GM18507 (cell line): Measurements from ENCODE around the gene ZC3H12D.

Experiments used
- DNase-seq: peaks from one replicate; pipeline ENCODE4 v3.0.0; 2011; ENCODE audit warnings: low read depth; ENCODE audit not compliant: insufficient read length; ENCODE audit errors: extremely low spot score
- FAIRE-seq: peaks from 2 replicates; lab custom pipeline; 2011; peaks lifted over from hg19 to GRCh38; lab: Jason Lieb, UNC

The ZC3H12D gene

DNA sequence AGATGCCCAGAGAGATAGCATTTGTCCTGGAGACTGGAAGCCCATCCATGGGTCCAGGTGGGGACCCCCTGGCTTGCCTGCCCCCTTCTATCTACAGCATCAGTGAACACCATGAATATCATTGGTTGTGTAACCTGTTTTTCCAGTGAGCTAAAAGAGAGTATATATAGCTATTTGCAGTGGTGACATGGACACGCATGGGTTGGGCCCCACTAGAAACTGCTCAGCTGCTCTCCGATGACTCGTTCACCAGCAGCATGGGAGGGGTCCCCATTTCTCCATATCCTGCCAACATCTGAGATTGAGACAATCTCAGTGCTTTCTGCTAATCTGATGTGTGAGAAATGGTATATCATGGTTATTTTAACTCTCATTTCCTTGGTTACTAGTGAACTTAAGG is 4.0 kb upstream of the ZC3H12D start:
- DNase-seq (no peak), FAIRE-seq (no peak)

GRCh38 chr6:149487316-149487715 is 2.5 kb upstream of the ZC3H12D start:
- DNase-seq (no peak), FAIRE-seq (no peak)

GRCh38 chr6:149483849-149484655 is 762 bp downstream of the ZC3H12D start:
- DNase-seq (no peak), FAIRE-seq (peak; percentile 39)

DNA sequence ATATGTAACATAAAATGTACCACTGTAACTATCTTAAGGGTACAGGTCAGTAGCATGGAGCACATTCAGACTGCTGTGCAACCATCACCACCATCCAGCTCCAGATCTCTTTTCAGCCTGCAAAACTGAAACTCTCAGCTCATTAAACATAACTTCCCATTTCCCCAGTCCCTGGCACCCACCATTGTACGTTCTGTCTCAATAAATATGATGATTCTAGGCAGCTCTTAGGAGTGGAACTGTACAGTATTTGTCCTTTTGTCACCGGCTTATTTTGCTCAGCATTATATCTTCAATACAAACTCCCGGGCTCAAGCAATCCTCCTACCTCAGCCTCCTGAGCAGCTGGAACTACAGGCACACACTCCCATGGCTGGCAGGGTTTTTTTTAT is 1.5 kb downstream of the ZC3H12D start:
- DNase-seq = no peak
- FAIRE-seq = peak; percentile 90

DNA sequence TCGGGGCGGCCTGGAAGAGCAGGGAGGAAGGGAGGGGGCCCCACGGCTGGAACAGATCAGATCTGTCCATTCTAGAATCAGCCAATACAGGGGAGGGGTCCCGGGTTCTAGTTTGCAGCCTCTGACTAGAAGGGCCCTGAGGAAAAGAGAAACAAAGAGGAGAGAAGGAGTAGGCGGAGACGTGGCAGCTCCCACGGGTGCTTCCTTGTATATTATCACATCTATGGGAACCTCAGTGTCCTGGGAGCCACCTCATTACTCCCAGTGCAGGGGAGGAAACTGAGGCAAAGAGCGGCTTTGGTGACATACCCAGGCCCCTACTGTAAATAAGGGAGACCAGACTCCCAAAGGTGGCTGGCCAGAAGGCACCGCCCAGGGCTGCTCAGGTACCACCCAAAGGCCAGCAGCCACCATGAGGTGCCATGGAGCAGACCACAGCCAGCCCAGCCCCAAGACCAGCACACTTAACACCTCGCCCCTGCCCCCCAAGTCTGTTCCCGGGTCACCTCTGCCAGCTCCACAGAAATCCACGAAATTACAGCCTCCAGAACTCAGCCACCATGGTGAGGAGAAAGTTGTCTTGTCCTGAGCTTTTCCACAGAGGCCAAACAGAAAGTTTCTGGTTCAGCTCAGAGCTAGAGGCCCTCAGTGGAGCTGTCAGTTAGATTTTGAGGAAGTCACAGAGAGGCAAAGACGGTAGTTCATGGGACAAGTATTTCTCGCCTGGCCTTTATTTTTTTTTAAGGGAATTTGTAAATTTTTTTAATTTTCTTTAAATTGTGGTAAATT is 2.1 kb downstream of the ZC3H12D start:
- no peak for DNase-seq
- no peak for FAIRE-seq

- DNase-seq (no peak), FAIRE-seq (peak; percentile 77)
Measured at GRCh38 chr6:149480502-149481280, 4.1 kb downstream of the ZC3H12D start.

DNA sequence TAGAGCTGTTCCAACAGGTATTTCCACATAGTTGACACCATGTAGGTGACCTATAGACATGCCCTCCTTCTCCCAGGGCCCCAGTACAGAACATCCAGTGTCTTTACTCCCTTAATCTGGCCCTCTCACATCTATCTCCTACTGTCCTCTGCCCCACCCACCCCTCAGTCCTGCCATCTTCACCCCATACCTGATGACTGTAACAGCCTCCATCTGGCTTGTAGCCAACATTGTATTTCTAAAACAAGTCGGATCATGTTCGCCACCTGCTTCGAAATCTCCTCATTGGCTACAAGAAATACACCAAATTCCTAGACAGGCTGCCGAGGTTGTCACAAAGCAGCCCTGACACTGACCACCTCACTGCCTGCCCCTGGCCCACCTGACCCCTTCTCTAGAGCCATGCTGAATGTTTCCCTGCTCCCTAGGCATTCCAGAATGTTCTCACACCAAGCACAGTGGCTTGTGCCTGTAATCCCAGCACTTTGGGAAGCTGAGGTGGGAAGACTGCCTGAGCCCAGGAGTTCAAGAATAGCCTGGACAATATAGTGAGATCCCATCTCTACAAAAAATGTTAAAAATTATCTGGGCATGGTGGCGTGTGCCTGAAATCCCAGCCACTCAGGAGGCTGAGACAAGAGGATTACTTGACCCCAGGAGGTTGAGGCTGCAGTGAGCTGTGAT is 6.0 kb downstream of the ZC3H12D start:
- DNase-seq (no peak), FAIRE-seq (no peak)

- DNase-seq (no peak), FAIRE-seq (peak; percentile 55)
Measured at GRCh38 chr6:149477544-149477943, 7.3 kb downstream of the ZC3H12D start.

DNA sequence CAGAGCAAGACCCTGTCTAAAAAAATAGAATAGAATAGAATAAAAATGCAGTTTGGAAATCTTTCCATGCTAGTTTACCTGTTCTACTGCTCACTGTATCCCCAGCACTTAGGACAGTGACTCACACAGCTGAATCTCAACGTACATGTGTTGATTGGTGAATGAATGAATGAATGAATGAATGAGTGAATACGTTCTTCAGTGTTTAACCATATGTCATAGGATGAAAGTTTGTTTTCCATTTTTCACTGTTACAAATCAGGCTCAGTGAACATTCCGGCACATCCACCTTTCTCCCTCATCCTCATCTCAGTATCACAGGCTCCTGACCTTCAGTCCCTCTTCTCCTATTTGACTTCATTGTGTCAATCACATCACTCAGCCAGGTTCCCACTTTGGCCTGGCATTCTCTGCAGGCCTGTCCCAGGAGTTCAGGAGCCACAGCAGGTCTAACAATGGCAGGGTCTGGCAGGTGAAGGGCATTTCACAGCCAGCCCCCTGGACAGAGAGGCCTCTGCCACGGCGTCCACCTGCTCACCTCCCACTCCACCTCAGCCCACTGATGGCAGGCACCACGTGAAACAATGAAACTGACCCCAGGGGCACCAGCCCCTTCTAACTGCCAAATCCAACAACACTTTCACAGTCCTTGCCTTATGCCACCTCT is 7.9 kb downstream of the ZC3H12D start:
- FAIRE-seq = no peak
- DNase-seq = no peak

- DNase-seq (no peak), FAIRE-seq (peak; percentile 57)
Measured at GRCh38 chr6:149474108-149474935, 10.5 kb downstream of the ZC3H12D start.

DNA sequence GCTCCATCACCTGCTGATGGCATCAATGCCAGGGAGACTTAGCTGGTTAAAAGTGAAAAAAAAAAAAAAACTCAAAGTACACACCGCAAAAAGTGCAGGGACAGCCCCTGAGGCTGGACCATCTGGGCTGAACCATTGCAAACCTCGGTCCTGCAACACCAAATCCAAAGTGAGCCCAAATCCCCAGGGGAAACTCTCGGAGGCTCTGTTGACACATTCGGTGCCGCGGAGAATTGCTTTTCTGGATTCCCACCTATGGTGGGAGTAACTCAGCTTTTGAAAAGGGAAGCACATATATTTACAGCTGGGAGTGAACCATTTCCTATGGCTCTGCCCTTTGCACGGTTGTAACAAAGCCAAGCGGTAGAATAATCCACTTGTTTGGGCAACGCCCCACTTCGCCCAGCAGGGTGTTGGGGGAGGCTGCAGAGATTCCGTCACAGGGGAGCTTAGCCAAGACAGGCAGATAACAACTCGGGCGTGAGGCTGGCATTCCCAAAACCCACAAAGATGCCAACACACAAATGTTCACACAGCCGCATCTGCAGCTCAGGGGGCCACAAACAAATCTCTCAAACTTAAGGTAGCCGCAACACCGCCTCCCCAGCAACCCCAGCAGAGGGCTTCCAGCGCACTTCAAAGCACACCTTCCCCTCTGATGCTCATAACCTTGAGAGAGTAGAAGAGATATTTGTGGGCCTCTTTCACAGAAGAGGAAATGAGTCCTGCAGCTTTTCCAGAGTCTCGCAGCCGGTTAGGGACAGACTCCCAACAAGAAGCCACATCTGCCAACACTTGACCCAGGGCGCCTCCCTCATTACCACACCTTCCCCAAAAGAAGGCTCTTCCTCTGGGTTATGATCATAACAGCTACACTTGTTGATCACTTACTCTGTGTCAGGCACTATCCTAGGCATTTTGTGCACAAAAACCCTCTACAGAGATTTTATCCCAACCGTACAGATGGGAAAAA is 11.4 kb downstream of the ZC3H12D start:
- FAIRE-seq (peak; percentile 54), DNase-seq (no peak)

DNA sequence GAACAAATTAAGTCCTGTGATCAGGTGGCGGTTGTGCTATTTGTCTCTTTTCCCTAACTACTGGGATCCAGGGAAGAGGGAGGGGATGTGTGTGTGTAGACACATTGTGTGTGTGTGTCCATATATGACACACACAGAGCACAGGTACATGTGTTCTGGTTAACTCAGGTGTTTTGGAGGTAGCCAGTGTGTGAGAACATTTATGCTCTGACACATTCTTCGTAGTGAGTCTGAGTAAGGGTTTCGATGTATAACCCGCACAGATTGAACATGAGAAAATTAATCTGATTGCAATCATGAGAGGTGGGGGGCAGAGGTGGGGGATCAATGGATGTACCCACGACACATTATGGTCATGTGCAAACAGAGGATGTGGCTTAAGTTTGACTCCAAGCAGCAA is 12.6 kb downstream of the ZC3H12D start:
- DNase-seq (no peak), FAIRE-seq (no peak)

GRCh38 chr6:149471801-149472200 is 13.0 kb downstream of the ZC3H12D start:
- DNase-seq = no peak
- peak; percentile 84 for FAIRE-seq

DNA sequence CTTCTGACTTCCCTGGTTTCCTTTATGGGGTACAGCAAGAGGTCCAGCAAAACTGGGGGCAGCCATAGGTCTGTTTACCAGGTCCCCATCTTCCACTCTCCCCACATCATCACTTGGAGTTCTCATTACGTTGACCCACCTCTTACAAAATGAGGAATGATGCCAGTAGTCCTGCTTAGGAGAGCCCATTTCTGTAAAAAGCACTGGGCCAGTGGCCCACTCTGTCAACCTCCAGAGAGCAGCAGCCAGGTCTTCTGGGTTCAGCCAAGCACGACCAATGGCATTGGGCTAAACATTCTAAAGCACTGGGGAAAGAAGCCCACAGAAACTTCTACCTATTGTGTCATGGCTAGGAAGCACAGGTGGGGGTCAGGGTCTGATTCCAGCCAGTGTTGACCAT is 13.9 kb downstream of the ZC3H12D start:
- no peak for FAIRE-seq
- no peak for DNase-seq

GRCh38 chr6:149468179-149468578 is 16.6 kb downstream of the ZC3H12D start:
- FAIRE-seq = no peak
- no peak for DNase-seq

DNA sequence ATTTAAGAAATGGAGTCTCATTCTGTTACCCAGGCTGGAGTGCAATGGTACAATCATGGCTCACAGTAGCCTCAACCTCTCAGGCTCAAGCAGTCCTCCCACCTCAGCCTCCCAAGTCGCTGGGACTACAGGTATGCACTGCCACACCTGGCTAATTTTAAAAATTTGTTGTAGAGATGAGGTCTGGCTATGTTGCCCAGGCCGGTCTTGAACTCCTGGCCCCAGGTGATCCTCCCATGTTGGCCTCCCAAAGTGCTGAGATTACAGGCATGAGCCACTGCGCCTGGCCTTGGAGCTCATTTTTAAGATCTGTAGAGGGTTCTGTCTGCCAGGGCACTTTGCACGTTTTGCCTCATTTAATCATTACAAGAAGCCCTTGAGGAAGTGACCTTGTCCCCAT is 17.5 kb downstream of the ZC3H12D start:
- FAIRE-seq (peak; percentile 56), DNase-seq (no peak)

DNA sequence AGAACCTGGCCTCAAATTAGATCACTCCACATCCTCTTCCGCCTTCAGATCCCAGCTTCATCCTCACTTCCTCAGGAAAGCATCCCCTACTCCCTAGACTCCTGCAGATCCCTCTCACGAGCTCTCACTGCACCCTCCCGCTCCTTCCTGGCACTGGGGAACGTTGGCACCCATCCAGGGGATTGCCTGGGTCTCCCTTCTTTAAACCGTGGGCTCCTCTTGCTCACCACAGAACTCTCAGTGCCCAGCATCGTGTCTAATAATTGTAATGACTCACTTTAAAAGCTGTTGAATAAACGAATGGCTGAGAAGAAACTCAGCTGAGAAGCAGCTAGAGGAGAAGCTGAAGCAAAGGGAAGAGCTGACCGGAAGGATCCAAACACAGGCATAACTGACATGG is 20.4 kb downstream of the ZC3H12D start:
- FAIRE-seq = no peak
- DNase-seq = no peak
